Duodenal mucosa (tissue), 2 donors: ENCODE data around the gene IRF2.

Experiments used
- H3K27ac ChIP-seq: one replicate; pipeline ENCODE4 v1.7.0; 2013; ENCODE audit warnings: low read depth, low read length
- H3K27me3 ChIP-seq, 2 donors: one replicate each; pipeline ENCODE4 v1.7.0; 2013; ENCODE audit warnings: low read length in 2 of 2, control low read depth in 1 of 2; ENCODE audit not compliant: insufficient read depth in 2 of 2, control insufficient read depth in 1 of 2
- H3K36me3 ChIP-seq, 2 donors: one replicate each; pipeline ENCODE4 v1.7.0; 2013; ENCODE audit warnings: low read length in 2 of 2, control low read depth in 1 of 2; ENCODE audit not compliant: insufficient read depth in 2 of 2, control insufficient read depth in 1 of 2
- H3K4me1 ChIP-seq, 2 donors: one replicate each; pipeline ENCODE4 v1.7.0; 2013; ENCODE audit warnings: low read length in 2 of 2, control low read depth in 1 of 2; ENCODE audit not compliant: insufficient read depth in 2 of 2, control insufficient read depth in 1 of 2
- H3K4me3 ChIP-seq, 2 donors: one replicate each; pipeline ENCODE4 v1.7.0; 2013; ENCODE audit warnings: low read length in 2 of 2, low read depth in 1 of 2
- H3K9ac ChIP-seq, 2 donors: one replicate each; pipeline ENCODE4 v1.7.0; 2013; ENCODE audit warnings: low read length in 2 of 2, low read depth in 1 of 2
- H3K9me3 ChIP-seq, 2 donors: one replicate each; pipeline ENCODE4 v1.7.0; 2013; ENCODE audit warnings: low read length in 2 of 2, control low read depth in 1 of 2; ENCODE audit not compliant: control insufficient read depth in 1 of 2

Gene IRF2

GRCh38 chr4:184375027-184375426, 99.3 kb downstream of the IRF2 start:
- H3K36me3 ChIP-seq, result no peaks in the 10 kb centered on the region
- no peaks in the 10 kb centered on the region for H3K4me1 ChIP-seq
- no peak overlapping the region for H3K9ac ChIP-seq
- H3K27me3 ChIP-seq, result no peaks in the 10 kb centered on the region
- no peak overlapping the region for H3K4me3 ChIP-seq
- H3K9me3 ChIP-seq, result no peaks in the 10 kb centered on the region
- no peak overlapping the region for H3K27ac ChIP-seq

- H3K9me3 ChIP-seq, result no peaks in the 10 kb centered on the region
- no peaks in the 10 kb centered on the region for H3K27me3 ChIP-seq
- H3K9ac ChIP-seq, result no peak overlapping the region
- H3K36me3 ChIP-seq, result no peaks in the 10 kb centered on the region
- no peak overlapping the region for H3K4me3 ChIP-seq
- no peak overlapping the region for H3K27ac ChIP-seq
- no peaks in the 10 kb centered on the region for H3K4me1 ChIP-seq
These were observed 100.4 kb downstream of the IRF2 start for GRCh38 chr4:184373886-184374405.

DNA sequence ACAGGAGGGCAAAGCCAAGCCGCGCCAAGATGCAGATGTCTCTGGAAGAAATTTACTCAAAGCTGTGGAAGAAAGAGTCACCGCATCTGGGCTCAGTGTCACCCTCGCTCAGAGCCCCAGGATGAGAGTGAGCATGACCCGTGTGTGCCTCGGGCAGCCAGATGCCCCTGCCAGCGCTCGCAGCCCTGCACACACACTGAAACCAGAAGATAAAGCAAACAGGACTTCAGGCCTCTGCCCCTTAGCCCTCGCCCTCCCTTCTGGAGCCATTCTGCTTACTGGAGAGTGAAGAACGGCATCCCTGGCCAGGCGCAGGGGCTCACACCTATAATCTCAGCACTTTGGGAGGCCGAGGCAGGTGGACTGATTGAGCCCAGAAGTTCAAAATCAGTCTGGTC, 103.0 kb downstream of the IRF2 start:
- H3K27me3 ChIP-seq, result no peaks in the 10 kb centered on the region
- no peak overlapping the region for H3K27ac ChIP-seq
- H3K4me1 ChIP-seq, result no peaks in the 10 kb centered on the region
- no peaks in the 10 kb centered on the region for H3K9me3 ChIP-seq
- H3K36me3 ChIP-seq, result no peaks in the 10 kb centered on the region
- H3K4me3 ChIP-seq, result no peak overlapping the region
- H3K9ac ChIP-seq, result no peak overlapping the region

DNA sequence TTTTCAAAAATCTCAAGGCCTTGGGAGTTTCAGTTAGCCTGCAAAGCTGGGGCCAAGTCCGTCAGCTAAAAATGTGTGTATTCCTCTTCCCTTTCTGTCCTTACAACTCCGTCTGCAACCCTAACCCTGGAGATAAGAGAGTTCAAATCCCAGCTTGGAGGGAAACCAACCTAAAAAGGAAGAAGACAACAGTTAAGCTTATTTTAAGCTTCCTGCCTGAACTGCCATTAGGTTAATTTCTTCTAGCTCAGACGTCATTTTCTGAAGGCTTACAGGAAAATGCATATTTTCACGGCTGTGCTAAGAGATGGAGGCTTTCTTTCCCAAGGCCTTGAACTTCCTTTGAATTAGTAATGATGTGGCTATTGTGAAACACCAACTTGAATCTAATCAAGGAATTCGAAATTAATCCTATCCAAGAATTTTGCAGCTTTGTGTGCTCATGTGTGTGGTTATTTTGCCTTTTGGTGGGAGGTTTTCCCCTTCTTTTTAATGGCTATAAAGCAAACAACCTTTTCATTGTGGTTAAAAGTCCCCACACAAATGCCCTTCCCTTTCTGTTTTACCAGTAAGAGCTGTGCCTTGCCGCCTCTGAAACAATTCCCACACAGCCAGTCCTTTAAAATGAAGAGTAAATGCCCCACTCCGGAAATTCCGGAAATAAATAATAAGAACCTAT, 103.5 kb downstream of the IRF2 start:
- no peak overlapping the region for H3K27ac ChIP-seq
- no peaks in the 10 kb centered on the region for H3K4me1 ChIP-seq
- no peaks in the 10 kb centered on the region for H3K9me3 ChIP-seq
- no peaks in the 10 kb centered on the region for H3K27me3 ChIP-seq
- no peaks in the 10 kb centered on the region for H3K36me3 ChIP-seq
- no peak overlapping the region for H3K4me3 ChIP-seq
- H3K9ac ChIP-seq, result no peak overlapping the region

GRCh38 chr4:184369871-184370270, 104.5 kb downstream of the IRF2 start:
- H3K4me1 ChIP-seq, result peaks cover 0 to 1% of the 10 kb centered on the region in 2 donors
- no peaks in the 10 kb centered on the region for H3K36me3 ChIP-seq
- H3K9ac ChIP-seq, result no peak overlapping the region
- H3K4me3 ChIP-seq, result no peak overlapping the region
- no peaks in the 10 kb centered on the region for H3K27me3 ChIP-seq
- no peaks in the 10 kb centered on the region for H3K9me3 ChIP-seq
- no peak overlapping the region for H3K27ac ChIP-seq

DNA sequence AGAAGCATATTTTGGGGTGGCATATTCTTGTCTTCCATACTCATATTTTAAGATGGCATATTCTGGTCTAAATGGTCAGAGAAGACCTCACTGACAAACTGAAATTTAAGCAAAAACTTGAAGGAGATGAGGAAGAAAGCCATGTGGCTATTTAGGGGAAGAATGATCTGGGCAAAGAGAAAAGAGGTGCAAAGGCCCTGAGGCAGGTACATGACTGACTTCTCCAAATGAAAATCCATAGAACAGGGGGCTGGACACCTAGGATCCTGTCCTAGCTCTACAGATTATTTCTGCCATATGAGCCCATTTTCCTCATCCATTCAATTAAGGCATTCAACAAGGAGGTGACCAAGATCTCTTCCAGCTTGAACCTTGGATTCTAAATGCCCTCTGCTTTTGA, 105.6 kb downstream of the IRF2 start:
- H3K27ac ChIP-seq, result no peak overlapping the region
- no peak overlapping the region for H3K4me3 ChIP-seq
- H3K9me3 ChIP-seq, result no peaks in the 10 kb centered on the region
- H3K4me1 ChIP-seq, result peaks cover 8 to 10% of the 10 kb centered on the region in 2 donors
- H3K9ac ChIP-seq, result no peak overlapping the region
- no peaks in the 10 kb centered on the region for H3K36me3 ChIP-seq
- no peaks in the 10 kb centered on the region for H3K27me3 ChIP-seq

DNA sequence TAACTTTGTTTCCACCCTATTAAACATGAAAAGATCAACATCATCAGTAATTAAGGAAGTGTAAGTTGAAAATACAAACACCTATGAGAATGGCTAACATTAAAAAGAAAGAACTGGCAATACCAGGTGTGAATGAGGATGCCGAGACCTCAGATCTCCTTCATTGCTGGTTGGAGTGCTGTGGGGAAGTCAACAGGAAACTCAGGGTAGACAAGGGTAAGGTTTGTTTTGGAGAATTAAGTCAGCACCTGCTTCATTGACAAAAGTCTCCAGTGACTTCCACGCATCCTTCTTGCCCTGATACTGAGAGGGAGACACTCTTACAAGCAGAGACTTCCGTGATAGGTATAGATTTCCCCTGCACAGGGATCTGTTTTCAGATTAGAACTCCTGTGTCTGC, 106.1 kb downstream of the IRF2 start:
- H3K9me3 ChIP-seq, result no peaks in the 10 kb centered on the region
- no peaks in the 10 kb centered on the region for H3K36me3 ChIP-seq
- H3K4me1 ChIP-seq, result peaks cover 8 to 10% of the 10 kb centered on the region in 2 donors
- no peak overlapping the region for H3K9ac ChIP-seq
- no peak overlapping the region for H3K27ac ChIP-seq
- no peak overlapping the region for H3K4me3 ChIP-seq
- H3K27me3 ChIP-seq, result no peaks in the 10 kb centered on the region

GRCh38 chr4:184364100-184364921, 110.0 kb downstream of the IRF2 start:
- peaks cover 8 to 10% of the 10 kb centered on the region in 2 donors for H3K4me1 ChIP-seq
- no peaks in the 10 kb centered on the region for H3K36me3 ChIP-seq
- no peak overlapping the region for H3K27ac ChIP-seq

DNA sequence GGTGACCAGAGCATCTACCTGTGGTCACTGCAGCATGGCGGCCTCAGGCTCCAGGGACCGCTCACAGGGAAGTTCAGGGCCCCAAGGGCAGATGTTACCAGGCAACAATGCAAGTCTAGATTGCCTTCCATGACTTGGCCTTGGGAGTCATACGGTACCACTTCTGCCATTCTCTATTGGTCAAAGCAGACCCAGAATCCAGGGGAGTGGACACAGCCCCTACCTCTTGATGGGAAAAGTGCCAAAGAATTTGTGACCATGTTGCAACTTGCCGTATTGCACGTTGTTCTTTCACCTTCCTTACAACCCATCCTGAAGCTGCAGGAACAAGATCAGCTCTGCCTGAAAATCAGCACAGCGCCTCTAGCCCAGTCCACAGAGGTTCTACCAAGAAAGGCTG, 111.1 kb downstream of the IRF2 start:
- no peaks in the 10 kb centered on the region for H3K27me3 ChIP-seq
- H3K9ac ChIP-seq, result no peak overlapping the region
- peaks cover 8 to 10% of the 10 kb centered on the region in 2 donors for H3K4me1 ChIP-seq
- H3K36me3 ChIP-seq, result no peaks in the 10 kb centered on the region
- H3K4me3 ChIP-seq, result no peak overlapping the region
- no peaks in the 10 kb centered on the region for H3K9me3 ChIP-seq
- no peak overlapping the region for H3K27ac ChIP-seq

More at GRCh38 chr4:184364100-184364921, 110.0 kb downstream of the IRF2 start:
- Histone ChIP-seq H3K4me3 (no peak overlapping the region), H3K9me3 (no peaks in the 10 kb centered on the region), H3K9ac (no peak overlapping the region), H3K27me3 (no peaks in the 10 kb centered on the region)

DNA sequence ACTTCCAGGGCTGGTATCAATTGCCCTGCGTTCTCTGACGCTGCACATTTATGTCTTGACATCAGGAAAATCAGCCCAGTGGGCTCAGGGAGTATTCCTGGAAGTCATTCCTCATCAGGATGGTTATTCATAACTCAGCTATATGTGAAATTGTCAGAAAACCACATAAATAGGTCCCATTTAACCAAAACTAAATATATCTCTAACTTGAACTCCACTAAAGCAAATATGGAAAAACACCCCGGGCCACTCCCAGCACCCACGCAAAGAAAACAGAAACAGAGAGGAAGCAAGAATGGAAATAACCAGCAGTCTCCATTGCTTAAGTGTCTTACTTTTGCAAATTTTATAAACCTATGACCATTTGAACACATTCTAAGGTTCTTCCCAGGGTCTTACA, 112.0 kb downstream of the IRF2 start:
- Histone ChIP-seq H3K27ac (no peak overlapping the region), H3K27me3 (no peaks in the 10 kb centered on the region), H3K4me1 (peaks cover 8 to 10% of the 10 kb centered on the region in 2 donors), H3K9ac (no peak overlapping the region), H3K36me3 (no peaks in the 10 kb centered on the region), H3K4me3 (no peak overlapping the region), H3K9me3 (no peaks in the 10 kb centered on the region)
